ENCODE data around the gene NCAPH2.

Gene NCAPH2

DNA sequence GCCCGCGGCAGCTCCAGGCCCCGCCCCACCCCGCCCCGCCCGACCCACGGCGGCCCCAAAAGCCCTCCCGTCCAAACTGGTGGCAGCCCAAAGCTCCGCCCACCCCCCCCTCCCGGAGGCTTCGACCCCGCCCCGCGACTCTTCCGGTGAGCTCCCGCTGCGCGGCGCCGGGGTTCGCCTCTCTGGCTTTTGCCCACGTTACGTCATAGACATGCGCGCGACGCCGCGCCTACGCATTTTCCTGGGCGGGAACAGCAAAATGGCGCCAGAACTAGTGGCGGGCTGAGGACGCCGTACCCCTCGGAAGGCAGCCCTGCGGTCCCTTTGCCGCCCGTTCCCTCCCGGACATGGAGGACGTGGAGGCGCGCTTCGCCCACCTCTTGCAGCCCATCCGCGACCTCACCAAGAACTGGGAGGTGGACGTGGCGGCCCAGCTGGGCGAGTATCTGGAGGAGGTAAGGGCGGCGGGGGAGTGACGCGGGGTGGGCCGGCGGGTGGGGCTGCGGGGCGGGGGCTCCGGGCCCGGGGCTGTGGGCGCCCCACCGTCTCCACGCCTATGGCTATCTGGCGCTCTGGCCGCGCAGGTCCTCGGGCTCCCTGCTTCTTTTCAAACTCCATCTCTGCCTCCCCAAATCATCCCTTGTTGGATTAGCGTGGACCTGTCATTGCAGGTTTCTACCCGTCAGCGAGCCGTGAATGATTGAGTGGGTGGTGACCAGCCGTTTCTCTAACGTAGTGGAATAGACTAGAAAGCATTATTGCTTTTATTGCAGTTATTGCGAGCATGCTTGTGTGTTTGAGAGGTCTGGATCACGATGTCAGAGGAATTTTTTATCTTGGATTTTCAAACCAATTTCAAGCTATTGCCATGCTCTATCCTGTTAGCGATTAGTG lies at the start of gene NCAPH2:
Gene NCAPH2 (plus strand): TSS at position 234 of the 894 bp plus-strand sequence. CDS start 114 bp downstream, at position 348.
- DNase-seq, result peak; percentile 99

DNA sequence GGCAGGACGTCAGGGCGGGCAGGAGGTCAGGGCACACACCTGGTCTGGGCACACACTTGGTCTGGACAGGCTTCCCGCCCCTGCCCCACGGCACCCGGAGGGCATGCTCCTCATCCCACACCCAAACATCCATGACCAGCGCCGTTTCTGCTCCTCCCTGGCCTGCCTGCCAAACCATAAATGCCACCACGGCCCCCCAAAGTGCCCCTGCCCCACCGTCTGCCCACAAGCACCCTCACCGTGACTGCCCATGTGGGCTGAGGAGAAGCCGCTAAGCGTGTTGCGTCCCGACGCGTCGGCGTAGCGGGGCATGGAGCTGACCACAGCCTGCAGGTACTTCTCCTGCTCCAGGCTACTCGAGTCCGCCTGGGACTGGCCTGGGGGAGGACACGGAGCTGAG lies 49.0 kb upstream of the NCAPH2 start:
- no peak for DNase-seq

DNA sequence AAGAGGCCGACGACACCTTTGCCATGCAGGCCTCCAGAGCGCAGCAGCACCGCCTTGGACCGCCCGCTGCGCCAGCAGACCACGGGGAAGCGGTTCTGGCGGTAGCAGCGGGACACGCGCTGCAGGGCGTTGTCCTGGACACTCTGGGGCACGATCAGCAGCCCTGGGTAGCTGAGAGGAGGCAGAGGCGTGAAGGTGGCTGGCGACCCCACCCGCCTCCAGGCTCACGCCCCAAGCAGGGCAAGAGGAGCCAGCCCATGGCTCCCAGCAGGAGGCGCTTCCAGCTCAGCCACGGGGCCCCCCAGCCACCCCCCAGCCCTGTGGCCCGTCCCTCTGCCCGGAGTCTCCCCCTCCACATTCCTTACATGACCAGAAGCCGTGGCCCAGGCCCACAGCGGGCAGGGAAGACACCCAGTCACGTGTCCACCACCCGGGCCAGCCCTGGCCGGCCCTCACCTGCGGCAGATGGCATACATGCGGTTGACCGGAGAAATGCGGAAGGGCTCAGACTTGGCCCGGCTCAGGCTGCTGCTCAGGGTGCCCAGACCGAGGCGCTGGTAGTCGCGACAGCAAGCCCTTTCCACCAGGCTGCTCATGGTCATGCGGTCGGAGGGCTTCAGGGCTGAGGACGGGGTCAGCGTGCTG lies 48.4 kb upstream of the NCAPH2 start:
- DNase-seq, result no peak

DNA sequence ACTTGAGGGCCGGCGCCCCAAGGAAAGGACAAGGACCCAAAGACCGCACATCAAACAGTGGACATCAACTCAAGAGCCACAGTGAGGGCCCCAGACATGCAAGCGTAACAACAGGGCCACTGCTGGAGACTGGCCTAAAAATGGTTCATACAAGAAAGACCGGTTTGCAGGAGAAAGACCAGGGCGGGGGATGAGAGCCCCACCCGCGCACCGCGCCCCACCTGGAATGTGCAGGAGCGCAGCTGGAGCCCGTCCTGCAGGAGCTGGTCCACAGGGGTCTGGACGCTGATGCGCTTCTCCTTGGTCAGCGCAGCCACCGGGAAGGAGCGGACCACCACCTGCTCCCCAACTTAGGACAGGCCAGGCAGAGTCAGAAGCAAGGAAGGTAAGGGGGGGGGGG lies 47.1 kb upstream of the NCAPH2 start:
- DNase-seq, result no peak

DNA sequence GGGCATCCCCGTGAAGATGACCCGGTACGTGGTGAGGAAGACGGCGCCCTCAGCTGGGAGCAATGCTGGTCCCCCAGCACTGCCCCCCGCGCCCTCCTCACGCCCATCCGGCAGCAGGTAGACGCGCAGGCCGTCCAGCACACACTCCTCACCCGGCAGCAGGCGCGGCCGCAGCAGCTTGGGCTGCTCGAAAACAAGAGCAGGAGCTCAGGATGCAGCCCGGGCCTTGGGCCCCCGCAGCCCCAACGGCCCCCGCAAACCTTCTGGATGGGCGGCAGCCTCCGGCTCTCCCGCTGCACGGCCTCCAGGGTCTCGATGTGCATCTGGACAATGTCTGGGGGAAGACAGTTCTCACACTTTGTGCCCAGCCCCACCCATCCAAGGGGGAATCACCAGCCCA lies 46.5 kb upstream of the NCAPH2 start:
- DNase-seq, result no peak

DNA sequence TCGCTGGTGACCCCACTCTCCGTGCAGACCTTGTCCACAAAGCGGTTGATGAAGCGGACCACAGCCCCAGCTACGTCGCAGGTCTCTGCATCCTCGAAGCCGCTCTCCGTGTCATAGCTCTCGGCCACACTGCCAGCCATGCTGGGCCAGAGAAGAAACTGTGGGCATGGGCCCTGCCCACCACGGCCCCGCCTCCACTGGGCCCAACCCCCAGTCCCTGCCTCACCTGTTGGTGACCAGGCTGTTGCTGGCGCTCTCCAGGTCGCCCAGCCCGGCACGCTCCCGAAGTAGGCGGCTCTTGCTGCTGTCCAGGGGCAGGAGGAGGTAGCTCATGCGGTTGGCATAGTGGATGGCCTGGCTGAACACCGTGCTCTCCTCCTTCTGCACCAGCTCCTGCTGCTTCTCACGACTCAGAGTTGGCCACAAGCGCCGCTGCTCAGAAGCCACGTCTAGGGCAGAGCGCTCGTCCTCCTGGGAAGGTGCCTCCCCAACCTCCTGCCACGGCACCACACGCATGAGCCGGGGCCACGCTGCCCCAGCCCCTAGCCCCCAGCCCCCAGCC lies 46.0 kb upstream of the NCAPH2 start:
- no peak for DNase-seq

DNA sequence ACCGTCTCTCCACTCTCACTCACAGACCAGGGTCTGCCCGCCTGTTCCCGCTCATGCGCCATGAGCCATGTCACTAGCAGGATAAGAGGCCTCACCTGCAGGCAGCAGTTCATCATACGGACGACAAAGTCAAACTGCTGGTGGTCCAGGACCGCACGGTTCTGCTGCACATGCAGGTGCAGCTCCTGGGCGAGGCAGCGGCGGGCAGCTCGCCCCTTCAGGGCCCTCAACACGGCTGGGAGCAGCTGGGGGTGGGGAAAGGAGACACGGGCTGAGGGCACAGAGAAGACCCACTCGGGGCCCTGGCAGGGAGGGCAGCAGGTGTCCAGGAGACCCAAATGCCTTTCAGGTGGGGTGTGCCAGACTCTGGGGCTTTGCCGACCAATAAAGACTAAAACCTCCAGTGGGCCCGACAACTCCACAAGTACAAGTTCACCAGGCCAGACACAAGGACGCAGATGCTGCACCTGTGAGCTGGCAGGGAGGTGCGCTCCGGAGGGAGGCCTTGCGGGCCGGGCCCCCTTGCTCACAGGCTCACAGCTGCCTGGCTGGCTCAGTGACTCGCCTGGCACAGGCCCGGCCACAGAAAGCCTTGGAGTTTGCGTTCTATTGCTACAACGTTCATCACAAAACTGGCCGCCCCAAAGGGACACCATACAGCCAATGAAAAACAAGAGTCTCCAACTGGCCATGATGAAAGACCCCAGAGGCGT lies 44.7 kb upstream of the NCAPH2 start:
- DNase-seq, result no peak

DNA sequence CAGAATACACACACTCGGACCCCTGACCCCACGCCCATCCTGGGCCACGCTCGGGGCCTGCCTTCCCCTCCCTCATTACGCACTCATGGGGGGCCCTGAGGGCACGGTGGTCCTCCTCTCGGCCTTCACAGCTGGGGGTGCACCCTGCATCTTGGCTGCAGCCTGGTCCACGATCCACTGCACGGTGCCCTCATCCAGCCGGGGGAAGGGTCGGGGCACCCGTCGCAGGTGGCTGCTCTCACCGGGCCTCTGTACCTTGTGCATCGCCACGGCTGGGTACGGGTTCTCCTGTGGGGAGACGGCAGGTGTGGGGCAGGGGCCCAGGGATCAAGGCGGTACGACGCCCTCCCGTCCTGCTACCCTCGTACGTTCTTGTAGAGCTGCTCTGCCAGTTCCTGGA lies 43.6 kb upstream of the NCAPH2 start:
- no peak for DNase-seq

DNA sequence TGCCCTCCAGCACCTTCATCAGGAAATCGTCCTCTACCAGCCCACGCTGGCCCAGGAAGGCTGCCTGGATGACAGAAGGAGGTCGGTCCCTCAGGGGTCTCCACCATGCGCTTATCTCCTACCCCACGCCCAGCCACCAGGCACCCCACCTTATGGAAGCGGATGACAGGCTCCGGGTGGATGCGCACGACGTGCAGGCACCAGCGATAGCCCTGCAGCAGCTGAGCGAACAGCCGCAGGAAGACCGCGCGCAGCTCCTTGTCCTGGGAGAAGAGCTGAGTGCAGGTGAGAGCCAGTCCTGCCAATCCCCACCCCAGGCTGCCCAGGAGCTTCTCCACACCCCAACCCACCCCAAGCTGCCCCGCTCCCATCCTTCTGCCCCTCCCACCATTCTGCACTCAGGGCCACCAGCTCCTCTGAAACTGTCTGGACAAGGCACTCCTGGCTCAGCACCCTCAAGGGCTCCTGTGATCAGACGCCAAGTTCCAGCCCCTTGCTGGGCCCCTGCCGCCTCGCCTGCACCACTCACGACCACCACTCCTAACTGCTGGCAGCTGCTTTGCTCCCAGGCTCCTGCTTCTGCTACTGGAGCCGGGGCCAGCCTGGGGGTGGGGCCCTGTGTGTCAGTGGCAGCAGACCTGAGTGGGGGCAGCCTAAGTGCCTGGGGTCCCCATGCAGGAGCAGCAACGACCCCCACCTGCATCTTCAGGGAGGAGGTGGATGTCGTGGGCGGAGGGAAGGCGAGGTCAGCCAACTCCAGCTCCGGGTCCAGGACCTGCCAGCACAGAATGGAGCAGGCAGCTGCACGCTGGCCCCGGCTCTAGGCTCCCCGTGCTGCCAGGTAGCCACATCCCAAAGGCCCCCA lies 42.7 kb upstream of the NCAPH2 start:
- DNase-seq, result no peak

DNA sequence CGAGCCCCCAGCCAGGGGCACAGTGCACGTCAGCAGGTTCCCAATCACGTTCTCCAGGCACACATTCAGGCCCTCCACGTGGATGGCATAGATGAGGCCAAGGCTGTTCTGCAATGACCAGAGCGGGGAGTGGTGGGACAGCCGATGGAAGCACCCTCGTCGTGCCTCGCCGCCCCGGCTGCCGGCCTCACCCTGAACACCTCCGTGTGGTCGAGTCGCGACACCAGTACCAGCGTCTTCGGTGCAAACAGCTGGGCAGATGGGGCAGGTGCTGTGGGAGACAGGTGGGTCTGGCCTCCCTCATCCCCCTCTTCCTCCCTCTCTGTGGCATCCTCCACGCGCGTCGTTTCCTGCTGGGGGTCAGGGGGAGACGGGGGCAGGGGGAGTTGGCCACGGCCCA lies 40.7 kb upstream of the NCAPH2 start:
- DNase-seq, result no peak

DNA sequence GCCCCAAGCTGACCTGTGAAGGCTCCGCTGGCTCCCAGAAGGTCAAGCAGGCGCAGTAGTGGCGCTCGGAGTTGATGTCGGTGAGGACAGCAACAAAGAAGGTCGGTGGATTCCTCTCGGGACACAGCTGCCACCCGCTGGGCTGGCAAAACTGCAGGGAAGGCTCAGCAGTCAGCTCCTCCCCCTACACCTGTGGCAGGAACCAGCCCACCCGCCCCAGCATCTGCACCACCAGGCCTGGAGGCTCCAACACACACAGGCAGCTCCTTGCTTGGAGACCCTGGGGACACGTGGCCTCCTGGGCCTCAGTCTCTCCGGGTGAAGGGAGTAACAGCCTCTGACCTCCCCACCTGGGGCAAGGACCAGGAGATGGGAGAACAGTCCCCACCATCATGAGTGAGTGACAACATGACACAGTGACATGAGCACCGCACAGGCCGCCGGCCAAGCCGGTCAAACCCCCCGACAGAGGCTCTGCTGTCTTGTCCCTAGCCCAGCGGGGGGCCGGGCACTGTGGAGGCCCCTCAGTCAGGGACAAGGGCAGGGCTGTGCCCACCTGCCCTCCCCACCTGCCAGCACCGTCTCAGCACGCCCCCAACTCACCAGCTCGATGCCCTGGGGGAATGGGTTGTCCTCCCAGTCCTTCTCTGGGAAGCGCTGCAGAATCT lies 40.1 kb upstream of the NCAPH2 start:
- DNase-seq, result no peak

DNA sequence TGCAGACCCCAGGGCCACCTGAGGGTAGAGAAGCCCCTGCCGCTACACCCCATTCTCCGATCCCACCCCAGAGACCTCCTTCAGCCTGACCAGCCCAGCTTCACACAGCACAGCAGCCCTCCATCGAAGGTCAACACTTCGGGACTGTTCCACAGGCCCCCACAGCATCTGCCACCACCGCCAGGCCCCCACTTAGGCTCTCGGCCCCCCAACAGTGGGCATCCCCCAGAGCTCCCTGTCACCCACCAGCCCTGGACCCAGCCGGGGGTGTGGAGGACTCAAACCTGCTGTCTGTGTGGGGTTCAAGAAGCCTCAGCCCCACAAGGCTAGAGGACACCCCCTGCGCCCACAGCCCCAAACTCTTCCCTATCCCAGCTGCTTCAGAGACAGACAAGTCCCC lies 39.4 kb upstream of the NCAPH2 start:
- no peak for DNase-seq

DNA sequence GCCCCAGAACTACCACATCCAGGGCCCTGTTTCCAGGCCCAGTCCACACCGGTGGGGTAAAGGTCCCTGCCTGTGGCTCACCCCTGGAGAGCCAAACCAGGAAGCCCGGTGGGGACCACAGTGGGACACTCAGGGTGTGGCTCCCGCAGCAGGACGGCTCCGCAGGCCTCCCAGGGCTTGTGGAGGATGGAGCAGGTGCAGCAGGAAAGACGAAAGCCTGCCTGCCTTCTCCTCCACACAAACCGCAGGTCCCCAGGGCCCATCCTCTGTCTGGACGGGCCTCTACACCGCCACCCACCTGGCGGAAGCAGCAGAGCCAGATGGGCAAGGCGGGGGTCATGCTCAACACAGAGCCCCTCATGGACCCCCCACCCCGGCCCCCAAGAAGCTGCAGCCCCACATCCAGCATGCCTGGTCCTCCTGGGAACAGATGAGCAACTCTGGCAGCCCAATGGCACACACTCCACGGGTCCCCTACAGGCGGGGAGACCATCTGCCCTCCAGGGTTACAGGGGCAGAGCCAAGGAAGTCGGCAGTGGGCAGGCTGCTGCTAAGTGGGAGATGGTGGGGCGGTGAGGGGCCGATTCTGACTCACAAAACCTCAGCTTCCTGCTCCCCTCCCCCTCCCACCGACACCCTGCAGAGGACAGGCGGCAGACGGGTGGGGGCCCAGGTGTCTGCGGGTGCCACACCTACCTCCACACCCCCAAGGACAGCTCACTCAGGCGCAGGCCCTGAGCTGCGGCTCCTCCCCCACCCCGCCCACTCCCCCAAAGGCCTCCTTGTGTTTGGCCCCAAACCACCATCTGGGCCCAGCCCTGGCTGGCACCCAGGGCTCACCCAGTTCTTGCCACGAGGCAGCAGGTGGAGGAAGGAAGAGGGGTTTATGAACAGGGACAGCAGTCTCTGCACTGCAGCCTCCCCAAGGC lies 38.4 kb upstream of the NCAPH2 start:
- DNase-seq, result peak; percentile 95

DNA sequence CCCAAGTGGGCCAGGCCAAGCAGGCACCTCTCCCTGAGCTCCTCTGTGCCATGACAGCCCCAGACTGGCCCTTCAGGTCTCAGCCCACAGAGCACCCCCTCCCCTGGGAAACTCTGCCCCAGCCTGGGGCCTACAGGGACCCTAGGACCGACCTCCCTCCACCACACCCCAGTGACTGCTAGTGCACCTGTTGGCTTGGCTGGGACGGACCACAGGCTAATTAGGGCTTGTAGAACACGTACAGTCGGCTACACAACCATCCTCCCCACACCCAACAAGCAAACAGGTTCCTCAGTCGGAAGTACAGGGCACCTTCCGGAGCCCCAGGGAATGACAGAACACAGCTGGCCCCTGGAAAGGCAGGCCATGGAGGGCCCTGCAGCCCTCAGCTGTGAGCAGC lies 37.5 kb upstream of the NCAPH2 start:
- peak; percentile 41 for DNase-seq

DNA sequence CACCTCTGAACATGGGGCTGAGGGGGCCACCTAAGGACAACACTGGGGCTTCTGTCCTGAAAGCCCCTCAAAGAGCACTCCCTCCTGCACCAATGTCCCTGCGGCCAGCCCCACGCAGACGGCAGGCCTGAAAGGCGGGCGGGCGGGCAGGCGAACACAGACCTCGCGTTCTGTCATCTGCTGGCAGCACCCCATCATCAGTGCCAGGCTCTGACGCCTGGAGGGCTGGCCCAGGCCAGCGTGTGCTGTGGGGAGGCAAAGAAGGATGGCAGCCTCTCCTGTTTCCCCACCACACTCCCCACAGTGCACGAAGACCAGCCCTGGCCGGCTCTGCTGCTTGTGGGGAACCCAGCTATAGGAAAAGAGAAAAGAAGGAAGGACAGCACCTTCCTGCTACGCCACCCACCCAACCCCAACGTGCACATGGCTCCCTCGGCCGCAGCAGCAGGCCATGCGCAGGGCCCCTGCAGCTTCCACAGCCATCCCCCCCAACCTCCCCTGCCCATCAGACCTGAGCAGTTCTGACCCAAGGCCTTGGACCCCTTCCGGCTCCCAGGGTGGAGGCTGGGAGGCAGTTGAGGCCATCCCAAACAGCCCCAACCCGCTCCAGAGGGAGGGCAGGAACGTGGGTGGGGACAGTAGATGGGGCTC lies 36.7 kb upstream of the NCAPH2 start:
- no peak for DNase-seq

DNA sequence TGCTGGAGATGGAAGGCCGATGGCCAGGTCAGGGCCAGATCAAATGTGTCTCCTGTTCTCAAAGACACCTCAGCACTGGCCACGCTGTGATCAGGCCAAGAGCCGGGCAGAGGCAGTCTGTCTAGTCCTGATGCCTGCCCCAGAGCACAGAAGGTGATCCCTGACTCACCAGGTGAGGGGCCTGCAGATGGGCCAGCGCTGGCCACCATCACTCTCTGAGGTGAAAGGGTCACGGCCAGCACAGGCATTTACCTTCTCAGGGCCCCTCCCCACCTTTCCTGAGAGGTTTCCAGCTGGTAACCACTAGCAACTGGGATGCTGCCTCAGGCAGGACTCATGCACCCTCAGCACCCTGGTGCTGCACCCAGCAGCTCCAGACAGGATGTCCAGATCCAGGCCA lies 36.1 kb upstream of the NCAPH2 start:
- no peak for DNase-seq

DNA sequence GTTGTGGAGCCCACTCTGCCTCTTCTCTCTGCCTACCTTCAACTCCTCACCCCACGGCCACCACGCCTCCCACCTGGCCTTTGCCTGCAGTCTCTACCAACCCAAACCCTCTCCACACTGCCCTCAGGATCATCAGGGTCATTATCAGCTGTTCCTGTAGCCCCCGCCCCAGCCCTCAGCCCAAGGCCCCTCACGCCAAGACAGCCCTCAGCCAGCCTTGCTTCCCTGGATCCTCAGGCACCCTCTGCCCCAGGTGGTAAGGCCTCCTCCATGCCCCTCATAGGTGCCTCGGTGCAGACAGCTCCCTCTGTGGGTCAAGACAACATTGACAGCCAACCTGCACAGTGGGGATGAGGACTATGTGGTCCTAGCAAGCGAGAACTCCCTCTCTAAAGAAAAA lies 34.9 kb upstream of the NCAPH2 start:
- DNase-seq, result peak; percentile 68

DNA sequence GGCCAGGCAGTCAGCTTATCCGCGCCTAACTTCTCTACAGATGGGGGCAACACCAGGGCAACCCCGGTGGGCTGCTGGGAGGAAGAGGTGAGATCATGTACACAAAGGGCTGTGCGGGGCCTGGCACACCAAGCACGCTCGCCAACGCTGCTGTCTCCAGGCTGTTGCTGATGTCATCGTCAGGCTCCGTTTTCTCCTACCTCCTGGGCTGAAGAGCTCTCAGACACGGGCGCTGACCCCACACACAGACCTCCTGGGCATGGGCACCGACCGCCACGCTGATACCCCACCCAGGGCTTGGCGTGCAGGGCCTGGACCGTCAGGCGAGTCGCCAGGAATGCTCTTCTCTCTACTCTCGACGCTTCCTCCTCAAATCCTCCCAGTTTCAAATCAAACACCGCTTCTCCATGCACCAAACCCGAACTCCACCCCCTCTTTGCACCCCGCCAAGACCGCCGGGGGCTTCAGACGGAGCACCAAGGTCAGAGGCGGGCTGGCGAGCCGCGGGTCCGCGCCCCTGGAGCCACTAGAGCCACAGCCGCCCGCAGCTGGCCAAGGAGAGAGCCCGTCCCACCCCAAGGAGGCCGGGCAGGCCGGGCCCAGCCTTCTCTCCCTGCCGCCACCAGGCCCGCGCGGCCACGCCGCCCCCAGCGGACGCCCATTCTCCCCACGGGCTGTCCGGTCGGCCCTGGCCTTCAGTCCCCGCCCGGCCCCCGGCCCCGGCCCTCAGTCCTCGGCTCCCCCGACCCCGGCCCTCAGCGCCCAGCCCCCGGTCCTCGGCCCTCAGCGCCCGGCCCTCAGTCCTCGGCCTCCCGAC lies 34.0 kb upstream of the NCAPH2 start:
- DNase-seq, result peak; percentile 68
